ENCODE results near the gene KRT6C. TPM values are rescaled to one million over a fixed set of nuclear protein-coding genes. Genes with fewer than 3 reads are reported as not detected.

The KRT6C gene
- total and polyA plus RNA-seq, 10 donors = 0.03 to 0.07 (median 0.06) TPM; not detected in 7

DNA sequence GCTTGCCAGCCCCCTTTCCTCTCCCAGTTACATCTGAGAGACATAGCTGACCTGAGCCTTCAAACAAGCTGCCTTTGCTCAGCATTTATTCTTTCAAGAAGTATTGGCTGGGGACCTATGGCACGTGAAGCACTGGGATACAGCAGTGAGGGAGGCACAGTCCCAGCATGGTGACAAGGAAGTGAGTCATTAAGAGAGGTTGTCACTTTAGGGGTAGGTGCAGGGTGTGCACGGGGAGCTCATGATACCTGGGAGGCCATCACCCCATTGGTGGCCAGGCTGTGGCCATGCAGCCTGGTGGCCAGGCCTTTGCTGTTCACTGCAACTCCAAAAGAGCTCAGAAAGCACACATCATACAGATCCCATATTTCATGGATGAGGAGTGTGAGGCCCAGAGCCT, 33.8 kb downstream of the KRT6C start:
- no peak overlapping the region for H3K4me3 ChIP-seq
- no peaks in the 10 kb centered on the region for H3K36me3 ChIP-seq
- no peak overlapping the region for H3K27ac ChIP-seq
- intact Hi-C loops (cut with DNase I; ENCODE audit: low total_unique reads) = no loop called here
- H3K9me3 ChIP-seq = no peaks in the 10 kb centered on the region
- no peak for DNase-seq
- peaks cover 0 to 49% (median 0%) of the 10 kb centered on the region in 7 donors for H3K27me3 ChIP-seq (replicated peaks in 1 of 7)
- TF ChIP-seq POLR2AphosphoS5 (IDR thresholded peaks at IDR 0.05) (no peak), POLR2A (IDR thresholded peaks at IDR 0.05) (no peak)
- TF ChIP-seq, protein P1, sequence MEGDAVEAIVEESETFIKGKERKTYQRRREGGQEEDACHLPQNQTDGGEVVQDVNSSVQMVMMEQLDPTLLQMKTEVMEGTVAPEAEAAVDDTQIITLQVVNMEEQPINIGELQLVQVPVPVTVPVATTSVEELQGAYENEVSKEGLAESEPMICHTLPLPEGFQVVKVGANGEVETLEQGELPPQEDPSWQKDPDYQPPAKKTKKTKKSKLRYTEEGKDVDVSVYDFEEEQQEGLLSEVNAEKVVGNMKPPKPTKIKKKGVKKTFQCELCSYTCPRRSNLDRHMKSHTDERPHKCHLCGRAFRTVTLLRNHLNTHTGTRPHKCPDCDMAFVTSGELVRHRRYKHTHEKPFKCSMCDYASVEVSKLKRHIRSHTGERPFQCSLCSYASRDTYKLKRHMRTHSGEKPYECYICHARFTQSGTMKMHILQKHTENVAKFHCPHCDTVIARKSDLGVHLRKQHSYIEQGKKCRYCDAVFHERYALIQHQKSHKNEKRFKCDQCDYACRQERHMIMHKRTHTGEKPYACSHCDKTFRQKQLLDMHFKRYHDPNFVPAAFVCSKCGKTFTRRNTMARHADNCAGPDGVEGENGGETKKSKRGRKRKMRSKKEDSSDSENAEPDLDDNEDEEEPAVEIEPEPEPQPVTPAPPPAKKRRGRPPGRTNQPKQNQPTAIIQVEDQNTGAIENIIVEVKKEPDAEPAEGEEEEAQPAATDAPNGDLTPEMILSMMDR (IDR thresholded peaks at IDR 0.05 in 8 of 11, conservative IDR thresholded peaks at IDR 0.05 in 3 of 11) = no peak
- WGBS, 5 donors = 49 to 64% (median 61%) methylated on average over 2 of the region's 2 CpGs
- no peaks in the 10 kb centered on the region for H3K4me1 ChIP-seq

DNA sequence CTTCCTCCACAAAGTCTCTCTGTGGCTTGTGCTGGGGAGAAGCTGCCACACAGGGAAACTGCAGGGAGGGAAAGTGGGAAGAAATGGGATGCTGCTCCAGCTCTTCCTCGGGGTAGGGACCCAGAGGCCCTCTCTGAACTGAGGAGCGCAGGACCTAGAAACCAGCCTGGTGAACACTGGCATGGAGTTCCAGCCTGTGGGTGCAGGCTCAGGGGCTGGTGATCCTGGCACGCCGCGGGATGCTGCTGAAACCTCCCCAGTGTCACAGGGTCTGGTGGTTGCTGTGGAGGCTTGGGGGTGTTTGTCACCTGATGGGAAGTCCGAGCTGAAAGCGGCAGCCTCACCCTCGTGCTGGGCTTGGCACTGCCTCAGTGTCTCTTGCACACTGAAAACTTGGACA, 34.2 kb downstream of the KRT6C start:
- TF ChIP-seq POLR2AphosphoS5 (IDR thresholded peaks at IDR 0.05) = no peak
- no peak for TF ChIP-seq POLR2A (IDR thresholded peaks at IDR 0.05)
- TF ChIP-seq, protein P1 (IDR thresholded peaks at IDR 0.05 in 8 of 11, conservative IDR thresholded peaks at IDR 0.05 in 3 of 11) = no peak
- Histone ChIP-seq H3K4me3 (no peak overlapping the region), H3K4me1 (no peaks in the 10 kb centered on the region), H3K27me3 (replicated peaks in 1 of 7) (peaks cover 0 to 46% (median 0%) of the 10 kb centered on the region in 7 donors), H3K27ac (no peak overlapping the region), H3K36me3 (no peaks in the 10 kb centered on the region), H3K9me3 (no peaks in the 10 kb centered on the region)
- DNase-seq = no peak
- intact Hi-C loops (cut with DNase I; ENCODE audit: low total_unique reads) = no loop called here
- WGBS, 5 donors = 66 to 81% (median 75%) methylated on average over 6 to 8 of the region's 8 CpGs

DNA sequence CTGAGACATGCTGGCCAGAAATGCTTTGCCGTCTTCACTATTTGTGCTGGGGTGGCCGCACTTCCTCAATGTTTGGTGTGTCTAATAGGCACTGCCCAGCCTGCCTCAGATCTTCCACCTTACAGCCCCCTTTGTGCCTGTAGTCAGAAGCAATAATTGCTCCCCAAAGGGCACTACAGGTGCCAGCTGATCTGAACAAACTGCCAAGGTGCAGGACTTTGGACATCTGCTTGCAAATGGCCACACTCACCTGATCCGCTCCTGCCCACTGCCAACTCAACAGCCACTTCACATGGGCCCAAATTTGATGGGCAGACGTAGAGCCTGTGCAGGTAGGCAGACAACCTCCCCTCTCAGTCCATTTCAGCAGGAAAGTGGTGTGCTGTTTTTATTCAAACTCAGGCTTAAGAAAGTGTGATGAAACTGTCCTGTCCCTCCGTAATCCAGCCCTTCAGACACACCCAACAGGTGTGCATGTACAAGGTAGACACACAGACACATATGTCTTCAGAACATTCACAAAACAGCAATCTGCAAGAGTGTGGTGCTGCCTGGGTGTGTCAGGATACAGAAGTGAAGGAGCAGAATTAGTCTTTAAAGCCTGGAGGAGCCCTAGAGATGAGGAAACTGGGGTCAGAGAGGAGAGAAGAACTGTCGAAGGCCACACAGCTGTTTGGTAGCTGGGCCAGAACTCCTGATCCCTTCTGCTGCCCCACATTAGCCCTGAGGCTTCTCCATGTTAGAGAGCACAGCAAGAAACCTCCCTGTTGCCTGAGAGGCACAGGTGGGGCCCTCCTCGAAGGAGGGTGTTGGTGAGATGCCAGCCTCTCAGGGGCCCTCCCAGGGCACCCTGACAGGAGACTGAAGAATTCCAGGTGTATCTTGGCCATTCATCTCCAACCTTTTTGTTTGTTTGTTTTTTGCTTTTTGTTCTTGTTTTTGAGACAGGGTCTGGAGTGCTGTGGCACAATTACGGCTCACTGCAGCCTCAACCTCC, 35.0 kb downstream of the KRT6C start:
- Histone ChIP-seq H3K36me3 (no peaks in the 10 kb centered on the region), H3K4me3 (no peak overlapping the region), H3K27ac (no peak overlapping the region), H3K27me3 (replicated peaks in 1 of 7) (peaks cover 0 to 49% (median 0%) of the 10 kb centered on the region in 7 donors), H3K9me3 (no peaks in the 10 kb centered on the region), H3K4me1 (no peaks in the 10 kb centered on the region)
- 72 to 88% (median 84%) methylated on average over 8 of the region's 8 CpGs for WGBS, 5 donors
- DNase-seq = no peak
- TF ChIP-seq POLR2AphosphoS5 (IDR thresholded peaks at IDR 0.05) (no peak), POLR2A (IDR thresholded peaks at IDR 0.05) (no peak)
- TF ChIP-seq, protein P1 (IDR thresholded peaks at IDR 0.05 in 8 of 11, conservative IDR thresholded peaks at IDR 0.05 in 3 of 11) = no peak
- intact Hi-C loops (cut with DNase I; ENCODE audit: low total_unique reads) = no loop called here

DNA sequence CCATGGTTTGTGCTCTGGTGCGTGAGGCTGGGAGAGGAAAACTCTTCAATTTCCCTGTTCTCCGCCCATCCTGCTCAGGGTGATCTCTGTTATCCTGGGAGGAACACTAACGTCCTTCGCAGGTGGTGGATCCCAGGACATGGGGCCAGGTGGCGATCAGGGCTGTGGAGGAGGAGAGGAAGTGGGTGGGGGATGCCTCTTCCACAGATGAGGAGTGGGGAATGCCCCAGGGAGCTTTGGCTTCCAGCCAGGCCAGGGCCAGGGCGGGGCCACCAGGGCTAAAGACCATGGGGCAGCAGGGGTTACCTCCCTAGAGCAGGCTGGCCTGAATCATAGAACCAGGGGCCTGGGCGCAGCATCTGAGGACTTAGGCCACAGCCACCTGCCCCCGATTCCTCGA, 36.1 kb downstream of the KRT6C start:
- intact Hi-C loops (cut with DNase I; ENCODE audit: low total_unique reads) = no loop called here
- Histone ChIP-seq H3K9me3 (no peaks in the 10 kb centered on the region), H3K4me1 (no peaks in the 10 kb centered on the region), H3K27ac (no peak overlapping the region), H3K27me3 (replicated peaks in 1 of 7) (peaks cover 0 to 53% (median 0%) of the 10 kb centered on the region in 7 donors), H3K36me3 (no peaks in the 10 kb centered on the region), H3K4me3 (no peak overlapping the region)
- WGBS, 5 donors = 67 to 73% (median 69%) methylated on average over 9 of the region's 9 CpGs
- TF ChIP-seq POLR2AphosphoS5 (IDR thresholded peaks at IDR 0.05) (no peak), POLR2A (IDR thresholded peaks at IDR 0.05) (no peak)
- TF ChIP-seq, protein P1 (IDR thresholded peaks at IDR 0.05 in 8 of 11, conservative IDR thresholded peaks at IDR 0.05 in 3 of 11) = no peak
- no peak for DNase-seq
